Left lung (tissue), 10 donors: ENCODE measurements around the gene ZNF516. TPM values are rescaled to one million over a fixed set of nuclear protein-coding genes. Genes with fewer than 3 reads are reported as not detected.

ENCODE experiments used
- ATAC-seq: fragments of 200-7000 bp; cut with Tn5 transposase; one replicate; pipeline ENCODE4 v1.9.1; 2020; ENCODE audit warnings: moderate library complexity
- DNase-seq, 4 donors: peaks; one replicate each; pipeline ENCODE4 v3.0.0-alpha.2; 2013 to 2020
- H3K27ac ChIP-seq, 2 donors: fragments of 200-600 bp; sonication (generic) in 1 of 2; one replicate each; pipeline versions ENCODE4 v1.5.0 to v1.8.0; 2020 to 2021
- H3K27me3 ChIP-seq, 2 donors: fragments of 200-600 bp; sonication (generic) in 1 of 2; one replicate each; pipeline versions ENCODE4 v1.5.0 to v1.8.0; 2020 to 2021
- H3K36me3 ChIP-seq, 2 donors: fragments of 200-600 bp; sonication (generic) in 1 of 2; one replicate each; pipeline versions ENCODE4 v1.5.0 to v1.8.0; 2020 to 2021
- H3K4me1 ChIP-seq, 2 donors: fragments of 200-600 bp; one replicate each; pipeline ENCODE4 v1.8.0; 2021
- H3K4me3 ChIP-seq, 2 donors: fragments of 200-600 bp; sonication (generic) in 1 of 2; one replicate each; pipeline versions ENCODE4 v1.5.0 to v1.8.0; 2020 to 2021; ENCODE audit warnings: mild to moderate bottlenecking in 1 of 2
- H3K9me3 ChIP-seq, 2 donors: fragments of 200-600 bp; sonication (generic) in 1 of 2; one replicate each; pipeline versions ENCODE4 v1.5.0 to v1.8.0; 2020 to 2021
- CTCF ChIP-seq, 2 donors: fragments of 200-600 bp; sonication (generic) in 1 of 2; IDR thresholded peaks; one replicate each; pipeline versions ENCODE4 v1.5.0 to v1.8.0; 2021; ENCODE audit warnings: antibody characterized with exemption in 2 of 2
- intact Hi-C, 2 donors: fragments of 100-400 bp; cut with DNase I; formaldehyde crosslinking; loops; one replicate each; pipeline versions ENCODE4 v1.11.2 to v1.14.2; 2022
- polyA plus RNA-seq, 6 donors: library from polyadenylated mRNA; unstranded; fragments of 120-200 nt; gene quantifications; one replicate each; pipeline ENCODE4 v1.2.1, GENCODE V29; 2013; ENCODE audit not compliant: insufficient read length in 6 of 6
- total RNA-seq, 2 donors: library from RNA; stranded (reverse); fragmentation: NEBNext Ultra II Directional; extraction: Animal tissue kit (Norgen Biotek cat#: 25700); gene quantifications; one replicate each; pipeline ENCODE4 v1.2.1, GENCODE V29; 2021
- donor health status: DM: no; HTN: yes; CAD: no.
- donor health status: DM: no; HTN: no; CAD: no.

ZNF516 gene
- total and polyA plus RNA-seq, 8 donors: 33.9 to 51.2 (median 46.8) TPM

DNA sequence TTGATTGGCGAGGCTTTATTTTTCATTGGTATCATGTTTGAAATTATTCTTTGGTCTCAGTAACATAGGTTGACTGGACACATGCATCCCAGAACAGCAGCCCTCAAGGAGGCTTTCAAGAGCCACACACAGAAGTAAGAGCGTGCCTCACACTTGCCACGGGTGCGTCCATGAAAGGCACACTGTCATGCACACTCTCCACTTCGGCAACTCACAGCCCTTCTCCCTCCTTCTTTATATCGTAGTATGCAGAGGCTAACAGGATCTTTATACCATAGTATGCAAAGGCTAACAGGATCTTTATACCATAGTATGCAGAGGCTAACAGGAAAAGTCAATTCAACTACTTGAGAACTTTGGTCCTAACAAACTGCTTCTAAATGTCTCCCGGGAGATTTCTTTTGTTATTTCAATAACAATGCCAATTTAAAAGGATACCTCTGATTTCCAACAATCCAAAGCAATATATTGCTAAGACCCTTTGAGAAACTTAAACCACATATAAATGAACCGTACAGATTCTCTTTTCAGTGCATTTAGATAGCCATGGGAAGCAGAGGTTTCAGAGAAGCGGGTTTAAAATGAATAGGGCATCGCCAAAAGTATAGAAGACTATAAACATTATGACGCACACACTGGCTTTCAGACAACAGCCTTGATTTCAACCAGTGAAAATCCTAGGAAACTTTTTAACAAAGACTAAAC lies 26.5 kb upstream of the ZNF516 start:
- H3K4me3 ChIP-seq: no peak overlapping the region
- H3K9me3 ChIP-seq: no peaks in the 10 kb centered on the region
- peaks cover 0 to 11% of the 10 kb centered on the region in 2 donors for H3K4me1 ChIP-seq
- ATAC-seq (no peak), DNase-seq (no peak)
- peaks cover 0 to 34% of the 10 kb centered on the region in 2 donors for H3K27me3 ChIP-seq
- H3K27ac ChIP-seq: no peak overlapping the region
- TF ChIP-seq CTCF (IDR thresholded peaks at IDR 0.05): no peak
- intact Hi-C loops: no loop called here
- no peaks in the 10 kb centered on the region for H3K36me3 ChIP-seq

- Histone ChIP-seq H3K27ac (peak overlapping the region in 1 of 2 donors; percentile 49), H3K9me3 (no peaks in the 10 kb centered on the region), H3K4me1 (peaks cover 0 to 4% of the 10 kb centered on the region in 2 donors), H3K36me3 (no peaks in the 10 kb centered on the region), H3K27me3 (peaks cover 0 to 22% of the 10 kb centered on the region in 2 donors), H3K4me3 (peak overlapping the region in 1 of 2 donors; percentile 34)
- TF ChIP-seq CTCF (IDR thresholded peaks at IDR 0.05): no peak
- intact Hi-C loops: no loop called here
- no peak for ATAC-seq
- peak in 2 of 4 donors; percentile 59 to 80 for DNase-seq
These were observed 24.0 kb upstream of the ZNF516 start for GRCh38 chr18:76518860-76519538.

DNA sequence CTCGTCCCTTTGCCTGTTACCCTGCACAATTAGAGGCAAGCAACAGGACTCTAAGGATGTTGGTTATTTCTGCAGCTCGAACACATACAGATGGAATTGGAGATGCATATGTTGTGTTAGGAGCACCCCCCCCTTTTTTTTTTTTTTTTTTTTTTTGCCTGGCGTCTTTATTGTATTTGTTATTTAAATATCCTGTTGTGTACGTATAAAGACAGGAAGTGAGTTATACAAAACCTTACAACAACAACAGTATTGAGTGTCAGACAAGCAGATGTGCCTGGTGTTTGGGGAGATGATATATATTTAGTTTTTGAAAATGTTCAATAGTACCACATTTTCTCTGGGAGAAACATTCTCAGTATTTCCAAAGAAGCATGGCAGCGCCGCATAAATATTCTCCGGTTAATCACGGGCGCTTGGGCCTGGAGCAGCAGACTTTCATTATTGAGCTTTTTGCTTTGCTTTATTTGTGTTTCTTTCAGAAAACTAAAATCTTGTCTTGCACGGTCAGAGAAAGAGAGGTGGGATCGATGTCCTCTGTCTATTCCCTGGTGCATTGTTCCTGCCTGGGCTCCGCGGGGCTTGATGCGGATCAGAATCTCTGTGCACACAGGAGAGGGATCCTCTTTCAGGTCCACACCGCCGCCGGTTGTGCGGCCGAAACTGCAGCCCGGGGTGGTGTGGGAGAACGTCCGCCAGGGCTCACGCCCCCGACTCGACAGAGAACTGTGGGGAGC lies 23.2 kb upstream of the ZNF516 start:
- peaks cover 0 to 17% of the 10 kb centered on the region in 2 donors for H3K27me3 ChIP-seq
- no peaks in the 10 kb centered on the region for H3K9me3 ChIP-seq
- no peaks in the 10 kb centered on the region for H3K36me3 ChIP-seq
- ATAC-seq (peak; percentile 81), DNase-seq (peak in 3 of 4 donors; percentile 49 to 91 (median 65))
- H3K4me3 ChIP-seq: peak overlapping the region in 1 of 2 donors; percentile 34
- H3K4me1 ChIP-seq: peaks cover 0 to 4% of the 10 kb centered on the region in 2 donors
- intact Hi-C loops: no loop called here
- no peak for TF ChIP-seq CTCF (IDR thresholded peaks at IDR 0.05)
- peak overlapping the region in 1 of 2 donors; percentile 49 for H3K27ac ChIP-seq

DNA sequence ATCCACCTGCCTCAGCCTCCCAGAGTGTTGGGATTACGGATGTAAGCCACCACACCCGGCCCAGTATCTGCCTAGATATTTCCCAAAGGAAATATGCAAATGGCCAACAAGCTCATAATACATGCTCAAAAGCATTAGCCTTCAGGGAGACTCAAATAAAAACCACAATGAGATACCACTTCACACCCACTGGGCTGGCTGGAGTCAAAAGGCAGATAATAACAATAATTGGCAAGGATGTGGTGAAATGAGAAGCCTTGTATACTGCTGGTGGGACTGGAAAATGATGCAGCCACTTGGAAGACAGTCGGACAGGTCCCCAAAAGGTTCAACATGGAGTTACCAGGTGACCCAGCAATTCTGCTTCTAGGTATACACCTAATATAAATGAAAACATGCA lies 20.5 kb upstream of the ZNF516 start:
- Histone ChIP-seq H3K36me3 (no peaks in the 10 kb centered on the region), H3K27ac (no peak overlapping the region), H3K9me3 (no peaks in the 10 kb centered on the region), H3K4me3 (no peak overlapping the region), H3K27me3 (peaks cover 0 to 15% of the 10 kb centered on the region in 2 donors), H3K4me1 (no peaks in the 10 kb centered on the region)
- DNase-seq (no peak), ATAC-seq (no peak)
- no peak for TF ChIP-seq CTCF (IDR thresholded peaks at IDR 0.05)
- intact Hi-C loops: no loop called here

GRCh38 chr18:76514573-76514972 lies 19.5 kb upstream of the ZNF516 start:
- no peak for DNase-seq
- TF ChIP-seq CTCF (IDR thresholded peaks at IDR 0.05): no peak
- intact Hi-C loops: no loop called here
- H3K4me1 ChIP-seq: no peaks in the 10 kb centered on the region
- ATAC-seq: no peak
- H3K9me3 ChIP-seq: no peaks in the 10 kb centered on the region
- no peak overlapping the region for H3K4me3 ChIP-seq
- no peaks in the 10 kb centered on the region for H3K36me3 ChIP-seq
- H3K27me3 ChIP-seq: peaks cover 0 to 15% of the 10 kb centered on the region in 2 donors
- H3K27ac ChIP-seq: no peak overlapping the region
